IPS-NIHi7 (cell line): ENCODE results near the gene MRPS22.
"Not testable (repeated sequence)": the region's sequence is repeated elsewhere in the genome, so short reads cannot be mapped to it uniquely, and the experiment has no call there.

Source experiments
- DNase-seq: peaks from one replicate; pipeline ENCODE4 v3.0.0; 2012; ENCODE audit warnings: mixed read lengths; ENCODE audit errors: extremely low spot score

The MRPS22 gene

DNA sequence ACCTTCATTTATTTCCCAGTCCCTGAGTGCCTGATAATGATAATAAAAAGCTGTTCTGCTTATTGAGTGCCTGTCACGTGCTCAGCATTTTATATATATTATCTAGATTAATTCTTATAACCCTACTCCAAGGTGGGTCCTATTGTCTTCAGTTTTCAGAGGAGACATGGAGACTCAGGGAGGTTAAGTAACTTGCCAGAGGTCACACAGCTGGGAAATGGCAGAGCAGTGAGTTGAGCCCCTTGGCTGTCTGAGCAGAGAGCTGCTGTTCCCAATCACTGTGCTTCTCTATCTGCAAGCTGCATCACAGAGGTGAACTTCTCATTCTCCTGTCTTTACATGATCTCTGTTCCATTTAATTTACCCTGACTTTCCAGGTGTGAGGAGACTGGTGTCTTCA is 32.3 kb upstream of the MRPS22 start:
- DNase-seq = no peak

DNA sequence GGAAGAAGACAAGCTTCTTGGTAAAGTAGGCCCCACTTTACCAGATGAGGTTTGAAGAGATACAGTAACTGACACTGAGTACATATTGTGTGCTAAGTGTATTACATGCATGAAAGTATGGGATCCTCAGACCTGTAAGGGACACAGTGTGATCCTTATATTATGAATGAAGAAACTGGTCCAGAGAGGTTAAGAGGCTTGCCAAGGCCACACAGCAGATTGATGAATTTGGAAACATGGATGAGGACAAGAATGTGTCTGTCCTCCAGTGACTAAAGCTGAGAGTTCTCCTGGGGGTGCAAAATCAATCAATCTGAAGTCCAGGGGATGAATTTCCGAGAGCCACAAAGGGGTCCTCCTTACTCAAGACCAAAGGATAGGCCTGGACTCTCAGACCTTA is 31.4 kb upstream of the MRPS22 start:
- DNase-seq = no peak

GRCh38 chr3:139312959-139313358 is 30.9 kb upstream of the MRPS22 start:
- DNase-seq = no peak

- DNase-seq = no peak
These were observed 29.9 kb upstream of the MRPS22 start for GRCh38 chr3:139313921-139314320.

DNA sequence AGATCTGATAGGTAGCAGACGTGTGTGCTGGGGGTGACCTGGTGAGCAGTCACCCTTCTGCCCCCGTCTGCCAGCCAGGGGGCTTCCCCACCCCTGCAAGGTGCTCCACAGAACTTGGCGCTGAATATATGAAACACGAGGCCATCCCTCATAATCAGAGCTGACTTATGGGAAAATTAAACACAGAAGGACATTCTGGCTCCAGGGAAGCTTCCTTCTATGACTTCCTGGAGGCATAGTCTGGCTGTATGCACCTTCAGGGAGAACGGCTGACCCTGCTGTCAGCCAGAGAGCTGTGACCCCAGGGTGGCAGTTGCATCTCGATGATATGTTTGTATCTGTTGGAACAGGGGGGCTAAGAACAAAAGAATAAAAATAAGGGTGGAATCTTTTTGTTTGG is 26.6 kb upstream of the MRPS22 start:
- no peak for DNase-seq

DNA sequence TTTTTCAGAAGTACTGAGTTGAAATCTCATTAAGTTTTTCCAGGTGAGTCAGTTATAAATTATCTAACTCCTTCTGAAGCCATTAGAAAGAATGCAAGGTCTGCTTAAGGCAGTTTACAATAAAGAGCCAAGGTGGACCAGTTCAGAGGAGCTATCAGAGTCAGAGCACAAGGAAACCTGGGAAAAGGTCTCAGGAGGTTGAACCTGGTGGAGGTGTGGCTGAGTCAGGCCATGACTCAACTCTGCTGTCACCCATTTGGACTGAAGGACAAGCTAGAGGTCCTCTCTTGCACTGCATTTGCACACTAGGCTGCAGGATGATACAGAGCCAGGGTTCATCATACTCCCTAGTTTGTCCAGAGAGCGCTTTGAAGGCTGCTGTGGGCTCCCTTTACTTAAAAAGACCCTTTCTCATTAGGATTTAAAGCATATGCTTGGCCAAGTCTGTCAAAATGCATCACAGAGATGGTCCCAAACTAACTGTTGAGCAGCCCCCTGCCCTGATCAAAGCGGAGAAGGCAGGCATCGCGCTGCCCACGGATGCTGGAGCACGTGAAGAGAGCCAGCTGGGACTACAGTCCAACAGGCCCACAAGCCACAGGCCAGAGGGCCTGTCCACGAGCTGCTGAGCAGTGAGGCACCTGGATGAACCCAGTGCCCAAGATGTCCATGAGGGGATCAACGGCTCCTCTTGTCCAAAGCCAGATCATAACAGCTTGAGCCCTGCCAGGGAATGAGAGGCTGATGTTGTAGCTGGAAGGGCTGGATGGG is 26.0 kb upstream of the MRPS22 start:
- no peak for DNase-seq

- DNase-seq = no peak
These were observed 25.4 kb upstream of the MRPS22 start for GRCh38 chr3:139318431-139318816.

GRCh38 chr3:139318826-139319225 is 25.0 kb upstream of the MRPS22 start:
- DNase-seq = no peak

- DNase-seq = peak; percentile 83
These were observed 24.1 kb upstream of the MRPS22 start for GRCh38 chr3:139319428-139320402.

DNA sequence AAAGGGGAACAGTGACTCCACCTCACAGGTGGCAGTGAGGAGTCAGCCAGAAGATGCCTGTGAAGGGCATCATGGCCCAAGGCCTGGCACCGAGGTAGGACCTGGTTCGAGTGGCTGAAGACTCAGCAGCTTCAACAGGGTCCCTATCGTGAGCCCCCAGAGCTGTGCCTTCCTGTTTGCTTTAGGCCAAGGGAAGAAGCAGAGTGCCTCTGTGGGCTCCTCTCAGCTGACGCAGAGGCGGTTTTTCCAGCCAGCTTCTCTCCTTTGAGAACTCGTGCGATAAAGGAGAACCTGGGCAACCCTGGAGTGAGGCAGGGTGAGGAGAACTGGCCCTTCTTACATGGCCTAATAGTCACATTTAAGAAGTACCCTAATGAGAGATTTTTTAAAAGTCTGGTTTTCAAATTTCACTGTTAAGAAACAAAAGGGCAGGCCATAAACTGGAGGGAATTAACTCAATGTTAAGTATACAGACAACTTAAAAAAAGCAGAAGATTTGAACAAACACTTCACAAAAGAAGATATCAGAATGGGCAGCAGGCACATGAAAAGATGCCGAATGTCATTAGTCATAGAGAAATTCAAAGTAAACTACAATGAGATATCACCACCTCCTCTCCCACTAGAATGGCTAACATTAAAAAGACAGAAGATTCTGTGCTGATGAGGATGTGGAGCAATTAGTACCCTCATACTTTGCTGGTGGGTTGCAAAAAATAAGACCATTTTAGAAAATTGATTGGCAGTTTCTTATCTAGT is 23.1 kb upstream of the MRPS22 start:
- DNase-seq = no peak

DNA sequence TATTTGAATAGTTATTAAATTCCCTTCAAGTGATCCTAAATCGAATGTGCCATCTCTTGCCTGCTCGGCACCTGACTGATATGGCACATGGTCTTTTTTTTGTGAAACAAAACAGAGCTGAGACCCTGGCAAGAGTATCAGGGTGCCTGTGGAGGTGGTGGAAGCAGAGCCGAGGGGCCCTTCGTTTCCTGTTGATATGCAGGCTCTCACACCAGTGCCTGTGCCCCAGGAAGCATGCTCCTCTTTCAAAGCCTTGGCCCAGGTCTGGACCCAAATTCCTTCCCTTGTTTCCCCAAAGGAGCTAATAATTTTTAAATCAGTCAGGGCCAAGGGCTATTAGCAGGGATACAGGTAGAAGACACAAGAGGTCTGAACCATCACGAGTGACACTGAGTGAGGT is 21.5 kb upstream of the MRPS22 start:
- no peak for DNase-seq

GRCh38 chr3:139323146-139323545 is 20.7 kb upstream of the MRPS22 start:
- no peak for DNase-seq

DNA sequence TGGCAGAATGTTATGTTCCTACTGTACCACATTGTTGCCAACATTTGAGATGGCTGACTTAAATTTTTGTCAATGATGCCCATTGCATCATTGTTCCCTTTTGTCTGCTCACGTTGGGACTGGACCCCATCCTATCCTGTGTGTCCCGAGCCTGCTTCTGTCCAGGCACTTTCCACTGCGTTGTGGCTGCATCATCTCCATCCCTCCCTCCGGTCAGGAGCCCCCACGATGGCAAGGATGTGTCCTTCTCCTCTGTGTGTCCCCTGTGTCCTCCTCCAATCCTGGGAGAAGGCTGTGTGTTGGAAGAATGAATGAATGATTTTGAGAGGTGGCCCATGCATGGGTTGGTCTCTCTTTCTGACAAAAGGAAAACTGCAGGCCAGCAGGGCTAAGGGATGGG is 19.4 kb upstream of the MRPS22 start:
- DNase-seq = no peak

- no peak for DNase-seq
These were observed 18.3 kb upstream of the MRPS22 start for GRCh38 chr3:139325551-139325950.

DNA sequence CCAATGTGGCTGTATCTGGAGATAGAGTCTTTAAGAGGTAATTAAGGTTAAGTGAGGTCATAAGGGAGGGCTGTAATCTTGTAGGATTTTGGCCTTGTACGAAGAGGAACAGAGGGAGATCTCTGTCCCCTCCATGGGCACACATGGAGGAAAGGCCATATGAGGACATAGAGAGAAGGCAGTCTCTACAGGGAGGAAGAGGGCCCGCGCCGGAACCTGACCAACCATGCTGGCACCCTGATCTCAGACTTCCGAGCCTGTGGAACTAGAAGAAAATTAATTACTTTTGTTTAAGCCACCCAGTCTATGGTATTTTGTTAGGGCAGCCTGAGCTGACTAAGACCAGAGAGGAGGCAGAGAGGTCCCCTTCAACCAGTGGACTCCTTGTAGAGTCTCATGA is 17.7 kb upstream of the MRPS22 start:
- DNase-seq = no peak

- no peak for DNase-seq
These were observed 17.1 kb upstream of the MRPS22 start for GRCh38 chr3:139326707-139327106.

DNA sequence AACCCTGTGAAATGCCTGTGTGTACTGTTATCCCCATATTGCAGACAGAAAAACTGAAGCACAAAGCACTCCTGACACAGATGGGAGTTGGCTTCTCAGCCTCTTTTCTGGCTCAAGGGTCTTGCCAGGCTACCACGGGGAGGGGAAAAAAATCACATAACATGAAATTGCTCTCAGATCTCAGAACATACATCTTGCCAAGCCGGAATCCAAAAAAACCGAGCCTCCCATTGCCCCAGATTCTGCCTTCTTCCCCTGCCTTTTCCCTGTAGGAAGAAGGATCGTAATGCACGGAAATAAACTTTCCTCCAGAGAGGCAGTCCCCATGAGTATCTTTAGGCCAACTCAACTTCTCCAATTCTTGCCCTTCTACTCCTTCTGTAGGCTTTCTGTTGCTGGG is 16.6 kb upstream of the MRPS22 start:
- DNase-seq = no peak

- no peak for DNase-seq
These were observed 16.0 kb upstream of the MRPS22 start for GRCh38 chr3:139327861-139328260.

DNA sequence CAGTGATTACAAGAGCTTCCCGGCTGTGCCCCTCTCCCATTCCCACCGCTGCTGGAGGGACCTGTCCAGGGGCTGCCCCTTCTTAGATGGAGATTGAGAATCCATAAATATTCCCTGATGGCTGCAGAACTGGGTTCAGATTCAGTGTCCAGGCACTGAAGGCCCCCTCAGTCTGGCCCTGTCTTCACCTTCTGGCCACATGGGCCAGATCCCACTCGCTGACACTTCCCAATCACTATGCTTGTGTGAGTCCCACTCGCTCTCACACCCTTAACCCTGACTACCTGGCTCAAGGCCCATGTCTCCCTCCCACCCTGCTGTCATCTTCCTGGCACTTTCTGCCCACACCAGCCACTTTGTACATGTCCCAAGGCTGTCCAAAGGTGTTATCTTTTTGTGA is 15.5 kb upstream of the MRPS22 start:
- DNase-seq = no peak

GRCh38 chr3:139329364-139329850 is 14.4 kb upstream of the MRPS22 start:
- peak; percentile 98 for DNase-seq

DNA sequence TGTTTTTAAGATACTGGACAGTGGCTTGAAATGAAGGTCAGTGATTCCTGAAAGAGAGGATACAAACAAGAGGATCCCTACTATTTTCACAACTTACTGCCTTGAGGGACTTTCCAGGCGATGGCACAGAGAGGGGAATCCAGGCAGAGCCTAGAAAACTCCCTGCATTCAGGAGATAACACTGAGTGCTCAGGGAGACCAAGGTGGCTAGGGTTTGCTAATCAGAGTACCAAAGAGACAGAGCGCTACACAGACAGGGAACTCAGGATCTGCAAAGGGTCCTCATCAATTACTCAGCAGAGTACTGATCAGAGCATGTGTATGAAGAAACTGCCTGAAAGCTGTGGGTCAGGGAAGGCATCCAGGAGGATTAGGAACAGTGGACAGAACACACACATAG is 11.7 kb upstream of the MRPS22 start:
- no peak for DNase-seq

DNA sequence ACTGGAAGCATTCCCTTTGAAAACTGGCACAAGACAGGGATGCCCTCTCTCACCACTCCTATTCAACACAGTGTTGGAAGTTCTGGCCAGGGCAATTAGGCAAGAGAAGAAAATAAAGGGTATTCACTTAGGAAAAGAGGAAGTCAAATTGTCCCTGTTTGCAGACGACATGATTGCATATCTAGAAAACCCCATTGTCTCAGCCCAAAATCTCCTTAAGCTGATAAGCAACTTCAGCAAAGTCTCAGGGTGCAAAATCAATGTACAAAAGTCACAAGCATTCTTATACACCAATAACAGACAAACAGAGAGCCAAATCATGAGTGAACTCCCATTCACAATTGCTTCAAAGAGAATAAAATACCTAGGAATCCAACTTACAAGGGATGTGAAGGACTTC is 9.1 kb upstream of the MRPS22 start:
- DNase-seq = not testable (repeated sequence)
